GM12892 (cell line): ENCODE measurements around the gene SERAC1.

ENCODE experiments used
- POLR2A ChIP-seq: IDR thresholded peaks from 2 replicates; pipeline ENCODE4 v1.6.1; 2011; ENCODE audit warnings: low read depth, low read length, control low read depth
- TAF1 ChIP-seq: IDR thresholded peaks from 2 replicates; pipeline ENCODE4 v1.6.1; 2011; ENCODE audit warnings: low read depth, mild to moderate bottlenecking, control low read depth, low read length, borderline replicate concordance

DNA sequence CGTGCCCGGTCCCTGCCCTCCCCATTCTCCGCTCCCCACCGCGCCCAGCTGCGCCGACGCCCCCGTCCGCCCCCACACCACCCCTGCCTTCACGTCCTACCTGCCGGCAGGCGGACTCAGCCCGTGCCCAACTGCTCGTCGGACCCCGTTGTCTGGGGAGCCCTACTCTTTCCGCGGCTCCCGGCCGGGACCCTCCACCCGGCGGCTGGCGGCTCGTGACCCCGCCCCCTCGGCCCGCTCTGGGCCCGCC lies at the start of gene SERAC1:
- TF ChIP-seq POLR2A, result no peak
- TF ChIP-seq TAF1, result no peak
